GM10266 (cell line): ENCODE results near the gene ANKS3.

Experiments used
- DNase-seq: peaks from one replicate; pipeline ENCODE4 v3.0.0; 2012; ENCODE audit errors: extremely low spot score
- CTCF ChIP-seq: IDR thresholded peaks from 2 replicates; pipeline ENCODE4 v1.5.1; 2012; ENCODE audit warnings: mild to moderate bottlenecking, low read depth; ENCODE audit not compliant: control insufficient read depth, insufficient read depth; ENCODE audit errors: missing control alignments

The ANKS3 gene

GRCh38 chr16:4706871-4707270 is 27.2 kb downstream of the ANKS3 start:
- DNase-seq = no peak
- TF ChIP-seq CTCF = no peak

DNA sequence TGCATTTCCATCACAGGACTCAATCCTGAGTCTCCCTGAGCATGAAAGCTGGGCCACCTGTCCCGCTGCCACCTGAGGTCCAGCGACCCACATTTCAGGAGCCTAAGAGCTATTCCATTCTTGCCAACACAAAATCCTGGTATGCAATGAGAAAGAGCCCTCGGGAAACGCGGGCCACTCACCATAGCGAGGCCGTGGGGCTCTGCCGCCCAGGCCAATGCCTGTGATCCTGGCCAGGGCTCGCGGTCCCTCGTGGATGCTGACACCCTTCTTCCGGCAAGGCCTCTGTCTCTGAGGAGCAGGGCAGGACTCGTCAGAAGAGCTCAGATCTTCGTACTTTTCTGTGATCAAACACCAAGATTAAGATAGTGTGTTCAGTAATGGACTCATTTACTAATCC is 29.2 kb downstream of the ANKS3 start:
- DNase-seq = no peak
- TF ChIP-seq CTCF = no peak

- TF ChIP-seq CTCF = no peak
- no peak for DNase-seq
Measured at GRCh38 chr16:4704491-4704890, 29.6 kb downstream of the ANKS3 start.

DNA sequence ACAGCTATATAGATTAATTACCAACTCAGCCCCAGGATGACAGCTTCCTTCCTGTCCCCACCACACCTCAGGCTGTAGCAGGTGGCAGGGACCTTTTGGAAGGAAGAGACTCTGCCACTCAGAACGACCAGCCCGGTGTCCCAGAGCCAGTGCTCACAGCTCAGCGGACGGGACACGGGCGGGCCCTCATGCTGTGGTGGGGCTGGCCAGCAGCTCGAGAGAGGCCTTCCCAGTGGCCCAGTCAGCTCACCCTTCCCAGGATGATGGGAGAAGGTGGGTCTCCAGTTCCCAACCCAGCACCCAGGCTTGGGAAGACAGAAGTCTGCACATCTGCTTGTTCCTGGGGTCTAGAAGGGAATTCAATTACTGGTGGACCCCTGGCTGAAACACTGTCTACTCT is 30.2 kb downstream of the ANKS3 start:
- no peak for DNase-seq
- TF ChIP-seq CTCF = no peak

GRCh38 chr16:4702466-4702808 is 31.6 kb downstream of the ANKS3 start:
- DNase-seq = no peak
- no peak for TF ChIP-seq CTCF

DNA sequence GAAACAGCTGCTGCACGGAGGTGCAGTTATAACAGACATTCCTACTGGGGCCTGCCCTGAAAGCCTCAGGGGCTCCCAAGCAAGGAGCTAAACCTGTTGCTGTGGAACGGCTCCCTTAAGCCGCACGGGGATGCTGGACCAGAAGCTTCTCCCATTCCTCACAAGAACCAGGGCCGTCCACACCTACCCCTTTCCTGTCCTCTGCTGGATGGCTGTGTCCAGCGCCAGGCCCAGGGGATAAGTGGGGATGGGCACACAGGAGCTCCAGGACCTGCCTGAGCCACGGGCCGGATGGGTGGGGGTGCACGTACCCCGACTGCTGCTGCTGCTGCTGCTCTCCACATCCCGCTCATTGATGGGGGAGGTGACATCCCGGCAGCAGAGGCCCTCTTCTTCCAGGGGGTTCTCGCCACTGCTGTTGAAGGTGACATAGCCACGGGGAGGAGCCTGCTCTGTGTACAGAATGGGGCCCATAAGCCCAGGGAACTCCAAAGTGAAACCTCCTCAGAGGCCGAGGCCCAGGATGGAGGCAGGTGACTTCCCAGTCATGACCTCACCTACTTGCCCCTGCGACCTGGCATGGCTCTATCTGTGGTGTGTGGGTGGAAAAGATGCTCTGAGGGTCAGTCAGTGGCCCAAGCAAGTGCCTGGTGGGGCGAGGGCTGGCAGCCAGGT is 32.1 kb downstream of the ANKS3 start:
- no peak for DNase-seq
- no peak for TF ChIP-seq CTCF

- DNase-seq = no peak
- TF ChIP-seq CTCF = no peak
Measured at GRCh38 chr16:4700997-4701743, 32.9 kb downstream of the ANKS3 start.
